ENCODE results near the gene RCE1.
A peak's percentile ranks its signal among the peaks of the same experiment; 100 is the strongest.

Gene RCE1

GRCh38 chr11:66845143-66845875 lies 2.1 kb downstream of the RCE1 start:
- DNase-seq = no peak

DNA sequence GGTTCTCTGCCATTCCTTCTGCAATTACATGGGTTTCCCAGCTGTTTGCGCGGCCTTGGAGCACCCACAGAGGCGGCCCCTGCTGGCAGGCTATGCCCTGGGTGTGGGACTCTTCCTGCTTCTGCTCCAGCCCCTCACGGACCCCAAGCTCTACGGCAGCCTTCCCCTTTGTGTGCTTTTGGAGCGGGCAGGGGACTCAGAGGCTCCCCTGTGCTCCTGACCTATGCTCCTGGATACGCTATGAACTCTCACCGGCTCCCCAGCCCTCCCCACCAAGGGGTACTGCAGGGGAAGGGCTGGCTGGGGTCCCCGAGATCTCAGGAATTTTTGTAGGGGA lies 2.6 kb downstream of the RCE1 start:
- no peak for DNase-seq

- no peak for DNase-seq
These were observed 3.4 kb downstream of the RCE1 start for GRCh38 chr11:66846671-66847091.

DNA sequence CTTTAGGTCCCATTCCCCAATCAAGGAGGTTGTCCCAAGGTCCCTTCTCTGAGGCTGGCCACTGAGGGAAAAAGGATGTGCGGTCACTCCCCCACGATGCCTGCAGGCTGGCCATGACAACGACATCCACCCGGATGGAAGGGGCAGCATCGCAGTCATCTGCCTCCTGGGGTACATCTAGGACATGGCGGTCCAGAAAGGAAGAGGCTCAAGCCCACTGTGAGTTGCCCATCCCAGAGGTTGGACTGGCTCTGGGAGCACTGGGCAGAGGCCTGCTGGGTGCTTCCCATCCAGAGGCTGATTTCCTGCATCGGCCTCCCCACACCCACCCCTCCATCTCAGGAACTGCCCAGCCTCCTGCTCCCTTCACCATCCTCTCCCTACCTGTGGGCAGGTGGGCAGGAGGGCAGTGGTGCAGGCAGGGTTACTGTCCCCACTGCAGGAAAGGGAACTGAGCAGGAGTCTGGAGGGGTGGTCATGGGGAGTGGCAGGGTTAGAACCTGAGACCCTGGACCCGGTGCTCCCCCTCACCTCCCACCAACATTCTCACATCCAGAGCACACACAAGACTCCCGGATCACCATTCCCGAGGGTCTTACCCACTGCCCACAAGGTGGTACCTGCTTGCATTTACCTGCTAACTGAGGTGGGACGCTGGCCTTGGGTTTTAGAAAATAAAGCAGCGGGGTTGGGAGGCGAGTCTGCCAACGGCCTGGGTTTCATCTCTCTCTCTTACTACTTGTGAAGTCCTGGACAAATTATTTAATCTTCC lies 4.4 kb downstream of the RCE1 start:
- DNase-seq = no peak

DNA sequence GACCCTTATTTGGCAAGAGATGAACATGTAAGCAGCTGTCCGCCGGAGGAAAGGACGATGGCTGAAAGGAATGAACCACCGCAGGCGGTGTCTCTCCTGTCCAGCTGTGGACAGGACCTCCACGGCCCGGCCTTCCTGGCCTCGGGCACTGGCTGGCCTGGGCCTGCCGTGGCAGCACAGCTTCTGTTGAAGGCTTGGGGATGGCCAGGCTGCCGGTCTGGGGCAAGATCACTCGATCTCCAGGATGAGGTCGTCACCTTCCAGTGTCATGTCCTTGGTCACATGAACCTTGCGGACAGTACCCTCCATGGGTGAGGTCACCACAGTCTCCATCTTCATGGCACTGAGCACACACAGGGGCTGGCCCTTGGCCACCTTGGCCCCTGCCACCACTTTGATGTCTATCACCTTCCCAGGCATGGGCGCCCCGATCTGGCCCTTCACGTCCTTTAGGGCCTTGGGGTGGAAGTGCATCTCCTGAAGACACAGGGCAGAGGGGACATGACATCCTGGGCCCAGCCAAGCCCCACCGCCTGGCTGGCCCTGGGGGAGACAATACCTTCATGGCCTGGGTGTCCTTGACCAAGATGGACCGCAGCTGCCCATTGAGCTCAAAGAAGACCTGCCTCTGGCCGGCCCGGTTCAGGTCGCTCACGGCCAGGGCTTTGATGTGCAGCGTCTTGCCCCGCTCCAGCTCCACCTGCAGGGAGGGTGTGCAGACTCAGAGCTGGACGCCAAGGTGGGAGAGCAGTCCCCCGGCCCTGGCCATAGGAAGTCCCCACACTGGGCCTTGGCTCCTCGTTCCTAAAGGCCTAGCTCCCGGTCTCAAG lies 5.6 kb downstream of the RCE1 start:
- DNase-seq = no peak

DNA sequence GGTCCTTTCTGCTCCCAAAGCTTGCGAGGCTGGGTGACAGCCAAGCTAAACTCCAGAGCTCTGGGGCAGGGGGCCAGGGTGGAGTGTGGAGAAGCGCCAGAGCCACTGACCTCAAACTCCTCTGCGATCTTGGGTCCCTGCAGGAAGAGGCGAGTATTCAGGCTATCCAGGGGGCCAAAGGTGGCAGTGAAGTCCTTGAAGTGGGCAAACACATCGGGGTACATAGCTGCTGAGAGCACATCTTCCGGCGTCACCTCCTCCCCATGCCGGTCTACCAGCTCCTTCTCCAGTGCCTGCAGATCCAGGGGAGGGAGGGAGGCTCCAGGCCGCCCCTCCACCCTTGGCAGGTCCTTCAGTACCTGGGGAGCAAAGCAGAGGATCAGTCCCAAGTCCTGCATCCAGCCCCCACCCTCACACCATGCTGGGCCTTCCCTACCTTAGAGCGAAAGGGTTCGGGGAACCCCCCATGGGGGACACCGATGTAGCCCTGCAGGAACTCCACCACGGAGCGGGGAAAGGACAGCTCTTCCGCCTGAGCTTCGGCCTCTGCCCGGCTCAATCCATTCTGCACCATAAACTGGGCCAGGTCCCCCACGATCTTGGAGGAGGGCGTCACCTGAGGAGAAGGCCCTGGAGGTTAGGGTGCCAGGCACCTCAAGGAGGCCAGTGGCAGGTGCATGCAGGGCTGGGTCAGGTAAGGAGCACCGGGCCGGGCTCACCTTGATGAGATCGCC lies 6.4 kb downstream of the RCE1 start:
- no peak for DNase-seq

DNA sequence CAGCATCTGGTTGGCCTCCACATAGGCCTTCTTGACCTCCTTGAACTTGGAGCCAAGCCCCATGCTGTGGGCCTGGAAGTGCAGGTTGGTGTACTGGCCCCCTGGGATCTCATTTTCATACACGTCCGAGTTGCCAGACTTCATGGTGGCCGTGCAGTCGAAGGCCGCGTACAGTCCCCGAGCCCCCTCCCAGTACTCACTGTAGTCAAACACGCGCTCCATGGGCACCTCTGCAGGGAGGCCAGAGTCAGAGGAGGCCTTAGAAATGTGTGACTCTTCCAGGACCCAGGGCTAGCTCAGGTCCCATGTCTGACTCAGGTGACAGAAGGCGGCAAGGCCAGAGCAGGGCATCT lies 7.0 kb downstream of the RCE1 start:
- no peak for DNase-seq

DNA sequence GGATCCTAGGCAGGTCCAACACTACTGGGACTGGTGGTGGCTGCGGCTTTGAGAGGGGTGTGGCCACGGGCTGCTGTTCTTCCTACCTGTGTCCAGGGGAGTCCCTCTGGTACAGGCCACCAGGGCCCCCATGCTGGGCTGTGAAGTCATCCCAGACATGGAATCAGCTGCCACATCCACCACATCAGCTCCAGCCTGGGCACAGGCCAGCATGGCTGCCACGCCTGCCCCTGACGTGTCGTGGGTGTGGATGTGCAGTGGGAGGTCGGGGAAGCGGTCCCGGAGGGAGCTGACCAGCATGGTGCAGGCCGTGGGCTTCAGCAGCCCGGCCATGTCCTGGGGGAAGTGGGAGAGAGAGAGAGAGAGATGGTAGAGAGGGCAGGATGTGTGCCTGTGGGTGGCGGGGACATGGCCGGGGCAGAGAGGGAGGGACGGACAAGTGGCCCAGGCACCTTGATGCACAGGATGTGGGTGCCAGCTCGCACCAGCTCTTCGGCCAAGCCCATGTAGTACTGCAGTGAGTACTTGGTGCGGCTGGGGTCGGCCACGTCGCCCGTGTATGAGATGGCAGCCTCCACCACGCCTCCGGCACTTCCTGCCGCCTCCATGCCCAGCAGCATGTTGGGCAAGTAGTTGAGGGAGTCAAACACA lies 7.5 kb downstream of the RCE1 start:
- no peak for DNase-seq

DNA sequence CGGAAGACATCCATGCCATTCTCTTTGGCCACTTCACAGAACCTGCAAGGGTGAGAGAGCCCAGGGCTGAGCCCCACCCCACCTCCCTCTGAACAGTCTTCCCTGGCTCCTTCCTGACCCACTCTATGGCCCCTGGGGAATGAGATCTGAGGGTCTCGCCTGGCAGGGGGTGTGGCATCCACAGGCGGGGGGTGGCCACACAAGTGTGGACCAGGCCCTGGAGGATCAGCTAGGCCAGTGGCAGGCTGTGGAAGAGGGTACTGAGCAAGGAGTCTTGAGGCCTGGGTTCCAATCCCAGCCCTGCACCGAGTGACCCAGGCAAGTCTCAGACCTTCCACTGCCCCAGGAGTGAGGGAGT lies 8.0 kb downstream of the RCE1 start:
- no peak for DNase-seq

GRCh38 chr11:66851698-66852465 lies 8.6 kb downstream of the RCE1 start:
- no peak for DNase-seq

- DNase-seq = no peak
These were observed 9.4 kb downstream of the RCE1 start for GRCh38 chr11:66852466-66853241.

DNA sequence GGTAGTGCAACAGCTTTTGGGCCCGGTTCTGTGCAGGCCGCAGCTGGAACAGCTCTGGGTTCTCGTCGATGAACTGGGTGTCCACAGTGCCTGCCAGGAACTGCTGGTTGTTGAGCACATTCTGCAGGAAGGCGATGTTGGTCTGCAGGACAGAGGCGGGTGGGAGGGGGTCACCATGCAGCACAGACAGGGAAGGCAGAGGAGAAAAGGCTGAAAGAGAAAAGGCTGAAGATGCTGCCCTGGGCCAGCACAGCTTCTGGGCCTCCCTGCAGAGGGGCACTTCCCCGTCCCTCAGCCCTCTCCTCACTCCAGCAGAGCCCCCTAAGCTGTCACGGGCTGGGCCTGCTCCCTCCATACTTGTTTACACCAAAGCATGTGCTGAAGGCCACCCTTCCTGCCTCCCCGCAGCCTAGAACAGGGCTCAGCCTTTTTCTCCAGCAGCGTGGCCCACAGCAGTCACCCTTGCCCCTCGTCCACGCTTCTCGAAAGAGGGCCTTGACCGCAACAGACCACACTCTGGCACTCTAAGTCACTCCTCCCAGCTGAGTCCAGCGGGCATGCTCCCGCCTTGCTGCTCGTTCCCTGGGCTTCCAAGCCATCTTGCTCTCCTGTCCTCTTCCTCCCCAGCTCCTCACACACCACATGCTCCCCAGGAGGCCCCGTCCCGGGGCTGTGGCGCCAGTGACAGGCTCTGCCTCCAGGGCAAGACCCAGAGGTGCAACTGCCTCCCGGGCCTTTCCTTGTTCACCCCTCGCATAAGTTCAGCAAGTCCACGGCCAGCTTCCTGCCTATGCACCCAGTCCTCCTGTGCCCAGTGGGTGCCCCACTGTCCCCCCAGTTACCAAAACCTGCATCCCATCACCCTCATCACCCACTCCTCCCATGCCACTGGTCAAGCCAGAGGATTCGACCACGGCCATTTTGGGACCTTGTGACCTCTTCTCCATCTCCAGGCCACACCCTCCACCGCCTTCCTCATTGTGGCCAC lies 10.3 kb downstream of the RCE1 start:
- DNase-seq = no peak

- DNase-seq = no peak
These were observed 11.0 kb downstream of the RCE1 start for GRCh38 chr11:66854231-66854661.

GRCh38 chr11:66854729-66855211 lies 11.5 kb downstream of the RCE1 start:
- no peak for DNase-seq

- DNase-seq = peak; percentile 88
These were observed 12.6 kb downstream of the RCE1 start for GRCh38 chr11:66855574-66856495.

DNA sequence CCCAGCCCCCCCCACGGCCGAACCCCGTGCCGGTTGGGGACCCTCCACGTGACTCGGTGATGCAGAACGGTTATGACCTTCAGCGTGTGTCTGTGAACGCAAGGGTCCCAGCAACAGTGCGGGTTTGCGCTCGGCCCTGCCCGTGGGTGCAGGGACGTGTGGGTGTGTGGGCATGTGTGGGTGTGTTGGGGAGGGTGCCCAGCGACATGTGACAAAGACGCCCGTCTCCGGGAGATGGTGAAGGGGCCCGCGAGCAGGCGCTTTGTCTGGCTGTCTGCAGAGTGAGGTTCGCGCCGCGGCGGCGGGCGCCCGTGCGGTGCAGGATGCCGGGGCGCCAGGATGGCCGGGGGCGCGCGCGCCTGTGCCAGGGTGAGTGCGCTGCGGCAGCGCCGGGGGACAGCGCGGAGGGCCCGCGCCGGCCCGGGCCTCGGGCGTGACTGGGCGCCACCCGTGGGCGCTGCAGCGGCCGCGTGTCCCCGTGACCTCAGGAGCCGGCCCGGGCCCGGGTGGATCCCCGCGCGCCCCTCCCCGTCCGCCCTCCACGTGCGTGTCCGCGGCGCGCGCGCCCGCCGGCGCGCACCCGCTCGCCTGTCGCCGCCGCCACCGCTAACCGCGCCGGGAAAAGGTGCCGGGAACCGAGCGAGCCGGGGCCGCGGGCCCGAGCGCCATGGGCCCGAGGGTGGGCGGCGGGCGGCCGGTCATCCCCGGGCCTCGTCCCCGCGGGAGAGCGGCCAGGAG lies 13.4 kb downstream of the RCE1 start, which contains the start of gene LRFN4:
Gene LRFN4 (plus strand): TSS at position 569 of the 738 bp plus-strand sequence. CDS start 681 bp downstream, outside the sequence.
- no peak for DNase-seq

DNA sequence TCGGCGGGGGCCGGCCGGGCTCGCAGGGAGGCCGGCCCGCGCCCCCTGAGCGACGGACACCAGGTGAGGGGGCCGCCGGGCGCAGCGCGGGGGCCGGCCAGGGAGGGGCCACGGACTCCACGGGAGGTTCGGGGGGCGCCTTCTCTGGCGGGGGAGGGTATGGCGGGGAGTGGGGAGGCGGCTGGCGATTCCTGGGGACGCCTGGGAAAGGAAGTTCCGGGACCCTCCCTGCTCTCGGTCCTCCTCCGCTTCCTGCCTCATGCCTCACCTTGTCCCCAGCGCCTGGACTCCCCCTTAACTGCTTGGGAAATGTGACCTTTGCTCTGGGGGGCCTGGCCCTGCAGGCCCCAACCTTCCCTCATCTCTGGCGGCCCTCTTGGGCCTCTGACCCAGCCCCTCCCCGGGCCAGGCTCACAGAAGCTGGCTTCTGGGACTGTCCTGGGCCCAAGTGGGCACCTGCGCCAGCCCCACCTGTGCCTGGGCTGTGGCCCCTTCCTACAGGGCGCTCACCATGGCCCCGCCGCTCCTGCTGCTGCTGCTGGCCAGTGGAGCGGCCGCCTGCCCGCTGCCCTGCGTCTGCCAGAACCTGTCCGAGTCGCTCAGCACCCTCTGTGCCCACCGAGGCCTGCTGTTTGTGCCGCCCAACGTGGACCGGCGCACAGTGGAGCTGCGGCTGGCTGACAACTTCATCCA lies 14.1 kb downstream of the RCE1 start:
- no peak for DNase-seq

Measured in GDM1 (cell line).